CD4-positive, CD25-positive, alpha-beta regulatory T cell (primary cell): Measurements from ENCODE around the gene SCIN. TPM values are rescaled to one million over a fixed set of nuclear protein-coding genes. Genes with fewer than 3 reads are reported as not detected.

Experiments
- ATAC-seq, 2 donors: fragments of 150-1000 bp; cut with Tn5 transposase; one replicate each; pipeline ENCODE4 v1.10.0; 2021; ENCODE audit warnings: low read depth in 2 of 2, moderate number of reproducible peaks in 2 of 2, moderate library complexity in 1 of 2
- DNase-seq, 3 donors: peaks; one replicate each; pipeline versions ENCODE4 v3.0.0 to v3.0.0-alpha.2; 2012 to 2022; ENCODE audit warnings: mixed read lengths in 1 of 3
- H3K27ac ChIP-seq: one replicate; pipeline ENCODE4 v1.7.0; 2013; ENCODE audit warnings: mild to moderate bottlenecking, low read length; ENCODE audit not compliant: insufficient read depth, poor library complexity, severe bottlenecking
- H3K27me3 ChIP-seq: one replicate; pipeline ENCODE4 v1.7.0; 2013; ENCODE audit warnings: low read length; ENCODE audit not compliant: control insufficient read depth, insufficient read depth
- H3K36me3 ChIP-seq: one replicate; pipeline ENCODE4 v1.7.0; 2013; ENCODE audit warnings: mild to moderate bottlenecking, low read length, moderate library complexity; ENCODE audit not compliant: control insufficient read depth, insufficient read depth
- H3K4me1 ChIP-seq: 2 replicates; pipeline ENCODE4 v1.7.0; 2013; ENCODE audit warnings: mild to moderate bottlenecking, low read length; ENCODE audit not compliant: insufficient read depth, control insufficient read depth, poor library complexity, severe bottlenecking
- H3K4me3 ChIP-seq: one replicate; pipeline ENCODE4 v1.7.0; 2013; ENCODE audit warnings: low read depth, mild to moderate bottlenecking, low read length, moderate library complexity
- H3K9me3 ChIP-seq, 2 experiments: 1 replicate in 1 of 2; 2 replicates in 1 of 2; pipeline ENCODE4 v1.7.0; 2013; ENCODE audit warnings: low read length in 2 of 2, mild to moderate bottlenecking in 1 of 2, moderate library complexity in 1 of 2; ENCODE audit not compliant: control insufficient read depth in 2 of 2
- H3K27ac Mint-ChIP-seq, 3 donors: one replicate each; pipeline ENCODE4 v1.8.0; 2020 to 2022; ENCODE audit warnings: mild to moderate bottlenecking in 3 of 3, mixed read lengths in 3 of 3, moderate library complexity in 2 of 3
- H3K27me3 Mint-ChIP-seq: one replicate; pipeline ENCODE4 v1.8.0; 2022; ENCODE audit warnings: mild to moderate bottlenecking, mixed read lengths
- H3K36me3 Mint-ChIP-seq: one replicate; pipeline ENCODE4 v1.8.0; 2020; ENCODE audit warnings: mixed read lengths
- H3K4me1 Mint-ChIP-seq, 4 donors: one replicate each; pipeline ENCODE4 v1.8.0; 2020 to 2022; ENCODE audit warnings: mixed read lengths in 4 of 4, mild to moderate bottlenecking in 1 of 4
- H3K4me3 Mint-ChIP-seq, 4 donors: one replicate each; pipeline ENCODE4 v1.8.0; 2020 to 2022; ENCODE audit warnings: mild to moderate bottlenecking in 4 of 4, mixed read lengths in 4 of 4, moderate library complexity in 3 of 4
- H3K9me3 Mint-ChIP-seq, 7 donors: one replicate each; pipeline ENCODE4 v1.8.0; 2020 to 2022; ENCODE audit warnings: mixed read lengths in 7 of 7, mild to moderate bottlenecking in 3 of 7, moderate library complexity in 2 of 7
- polyA plus RNA-seq, 4 donors: library from polyadenylated mRNA; unstranded; fragments of 300-500 nt; fragmentation: Illumina TruSeq; gene quantifications; one replicate each; pipeline ENCODE4 v1.2.3, GENCODE V29; 2021
- total RNA-seq: library from RNA; stranded (reverse); gene quantifications from one replicate; pipeline ENCODE4 v1.2.3, GENCODE V29; 2022

Gene SCIN
- total and polyA plus RNA-seq, 5 donors from 2014 or later, result 0.22 to 0.31 TPM; not detected in 3

DNA sequence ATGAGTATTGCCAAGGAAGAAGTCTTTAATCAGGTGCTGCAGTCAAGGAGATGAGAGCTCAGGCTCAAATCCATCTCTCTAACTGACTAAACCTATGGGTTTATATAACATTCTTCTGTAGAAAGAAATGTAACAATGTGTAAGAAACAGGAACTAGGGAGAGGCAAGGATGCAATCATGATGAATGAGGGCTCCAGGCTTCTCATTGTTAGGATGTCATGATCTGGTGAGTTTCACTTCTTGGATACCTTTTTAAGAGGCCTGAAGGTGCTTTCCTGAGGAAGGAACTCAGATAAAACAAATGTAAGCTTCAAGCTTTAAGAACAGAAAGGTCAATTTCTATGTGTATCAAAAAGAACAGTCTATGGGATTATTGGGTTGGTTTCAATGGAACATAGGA, 30.8 kb upstream of the SCIN start:
- no peak overlapping the region for H3K4me3 Mint-ChIP-seq
- no peak overlapping the region for H3K4me3 ChIP-seq
- no peak overlapping the region for H3K27ac ChIP-seq
- no peaks in the 10 kb centered on the region for H3K36me3 Mint-ChIP-seq
- H3K9me3 ChIP-seq, result no peaks in the 10 kb centered on the region
- no peaks in the 10 kb centered on the region for H3K36me3 ChIP-seq
- no peaks in the 10 kb centered on the region for H3K4me1 ChIP-seq
- H3K4me1 Mint-ChIP-seq, result no peaks in the 10 kb centered on the region
- ATAC-seq (no peak), DNase-seq (no peak)
- H3K27ac Mint-ChIP-seq, result no peak overlapping the region
- H3K9me3 Mint-ChIP-seq, result peaks cover 0 to 5% (median 0%) of the 10 kb centered on the region in 7 donors
- no peaks in the 10 kb centered on the region for H3K27me3 ChIP-seq
- peaks cover 5% of the 10 kb centered on the region for H3K27me3 Mint-ChIP-seq

DNA sequence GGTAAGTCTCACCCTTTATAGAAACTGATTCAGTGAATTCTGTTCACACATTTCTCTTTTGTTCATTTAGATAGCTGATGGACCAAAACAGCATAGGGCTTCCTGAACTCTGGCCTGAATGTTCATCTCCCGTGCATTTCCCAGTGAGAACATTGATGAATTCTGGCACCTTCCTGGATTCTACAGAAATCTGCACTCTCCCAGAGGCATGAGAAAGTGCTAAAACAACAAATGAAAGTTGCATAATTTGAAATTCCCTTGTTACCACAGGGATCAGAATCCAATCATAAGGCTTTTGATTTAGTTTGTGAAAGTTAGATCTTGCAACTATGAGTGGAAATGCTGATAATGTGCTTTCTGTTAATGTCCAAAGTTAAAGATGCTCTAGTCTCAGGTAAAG, 29.7 kb upstream of the SCIN start:
- H3K9me3 ChIP-seq, result no peaks in the 10 kb centered on the region
- no peaks in the 10 kb centered on the region for H3K27me3 ChIP-seq
- Mint-ChIP-seq H3K9me3 (peaks cover 0 to 5% (median 0%) of the 10 kb centered on the region in 7 donors), H3K4me3 (no peak overlapping the region), H3K36me3 (no peaks in the 10 kb centered on the region), H3K4me1 (no peaks in the 10 kb centered on the region), H3K27me3 (peaks cover 5% of the 10 kb centered on the region), H3K27ac (no peak overlapping the region)
- no peaks in the 10 kb centered on the region for H3K36me3 ChIP-seq
- H3K4me3 ChIP-seq, result no peak overlapping the region
- ATAC-seq (no peak), DNase-seq (no peak)
- H3K4me1 ChIP-seq, result no peaks in the 10 kb centered on the region
- H3K27ac ChIP-seq, result no peak overlapping the region

- H3K27me3 Mint-ChIP-seq, result peaks cover 5% of the 10 kb centered on the region
- H3K4me3 ChIP-seq, result no peak overlapping the region
- no peaks in the 10 kb centered on the region for H3K27me3 ChIP-seq
- peaks cover 0 to 2% (median 0%) of the 10 kb centered on the region in 7 donors for H3K9me3 Mint-ChIP-seq
- ATAC-seq (no peak), DNase-seq (no peak)
- H3K27ac Mint-ChIP-seq, result no peak overlapping the region
- no peak overlapping the region for H3K27ac ChIP-seq
- H3K4me3 Mint-ChIP-seq, result no peak overlapping the region
- H3K36me3 Mint-ChIP-seq, result no peaks in the 10 kb centered on the region
- H3K9me3 ChIP-seq, result no peaks in the 10 kb centered on the region
- H3K4me1 Mint-ChIP-seq, result no peaks in the 10 kb centered on the region
- H3K4me1 ChIP-seq, result no peaks in the 10 kb centered on the region
- no peaks in the 10 kb centered on the region for H3K36me3 ChIP-seq
Measured at GRCh38 chr7:12543586-12543985, 26.9 kb upstream of the SCIN start.

DNA sequence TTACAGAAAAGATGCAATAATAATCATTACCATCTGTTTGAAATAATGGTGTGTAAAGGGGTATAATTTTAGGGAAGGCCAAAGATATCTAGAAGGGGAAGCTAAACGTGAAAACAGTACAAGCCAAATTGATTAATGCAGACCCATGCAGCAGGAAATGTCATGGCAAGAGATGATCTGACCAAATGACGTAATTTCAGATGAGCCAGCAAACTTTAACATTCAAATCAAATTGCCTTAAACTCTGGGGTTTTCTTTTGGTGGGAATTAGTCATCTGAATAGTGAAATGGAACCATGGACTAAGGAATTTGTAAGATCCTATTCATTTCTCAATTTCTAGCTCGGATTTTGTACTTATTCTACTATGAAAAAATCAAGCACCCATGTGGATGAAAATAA, 21.4 kb upstream of the SCIN start:
- Mint-ChIP-seq H3K27ac (no peak overlapping the region), H3K4me1 (no peaks in the 10 kb centered on the region), H3K4me3 (peak overlapping the region in 1 of 4 donors; percentile 43), H3K36me3 (no peaks in the 10 kb centered on the region), H3K9me3 (peaks cover 0 to 2% (median 0%) of the 10 kb centered on the region in 7 donors), H3K27me3 (no peaks in the 10 kb centered on the region)
- no peak for ATAC-seq
- Histone ChIP-seq H3K27ac (no peak overlapping the region), H3K4me1 (no peaks in the 10 kb centered on the region), H3K9me3 (no peaks in the 10 kb centered on the region), H3K4me3 (no peak overlapping the region), H3K36me3 (no peaks in the 10 kb centered on the region), H3K27me3 (no peaks in the 10 kb centered on the region)
- DNase-seq, result no peak

GRCh38 chr7:12550956-12551355, 19.6 kb upstream of the SCIN start:
- no peak overlapping the region for H3K4me3 Mint-ChIP-seq
- Histone ChIP-seq H3K27me3 (no peaks in the 10 kb centered on the region), H3K36me3 (no peaks in the 10 kb centered on the region), H3K4me1 (no peaks in the 10 kb centered on the region), H3K9me3 (no peaks in the 10 kb centered on the region), H3K27ac (no peak overlapping the region), H3K4me3 (no peak overlapping the region)
- peaks cover 0 to 2% (median 0%) of the 10 kb centered on the region in 7 donors for H3K9me3 Mint-ChIP-seq
- no peaks in the 10 kb centered on the region for H3K27me3 Mint-ChIP-seq
- DNase-seq (no peak), ATAC-seq (no peak)
- H3K36me3 Mint-ChIP-seq, result no peaks in the 10 kb centered on the region
- no peak overlapping the region for H3K27ac Mint-ChIP-seq
- no peaks in the 10 kb centered on the region for H3K4me1 Mint-ChIP-seq

DNA sequence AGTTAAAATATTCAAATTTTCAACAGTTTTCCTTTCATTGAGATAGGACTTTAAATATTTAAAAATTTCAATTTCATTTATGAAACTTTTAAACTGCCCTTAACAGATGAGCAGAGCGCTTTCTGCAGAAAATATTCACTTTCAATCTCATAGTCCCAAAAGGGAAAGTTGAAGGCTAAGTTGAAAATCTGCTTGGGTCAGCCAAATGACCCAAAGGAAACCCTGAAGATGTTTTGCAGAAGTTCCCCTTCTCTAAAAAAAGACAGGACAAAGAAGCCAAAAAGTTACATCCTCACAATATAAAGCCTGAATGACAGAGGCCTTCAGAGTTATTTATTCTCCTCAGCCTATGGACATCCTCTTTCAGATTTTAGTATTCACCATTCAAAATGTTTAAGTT, 17.6 kb upstream of the SCIN start:
- H3K27ac ChIP-seq, result no peak overlapping the region
- Mint-ChIP-seq H3K36me3 (no peaks in the 10 kb centered on the region), H3K4me3 (no peak overlapping the region), H3K27ac (no peak overlapping the region), H3K27me3 (no peaks in the 10 kb centered on the region), H3K4me1 (no peaks in the 10 kb centered on the region), H3K9me3 (peaks cover 0 to 4% (median 2%) of the 10 kb centered on the region in 7 donors)
- no peaks in the 10 kb centered on the region for H3K36me3 ChIP-seq
- no peaks in the 10 kb centered on the region for H3K27me3 ChIP-seq
- ATAC-seq (no peak), DNase-seq (no peak)
- H3K9me3 ChIP-seq, result no peaks in the 10 kb centered on the region
- H3K4me1 ChIP-seq, result no peaks in the 10 kb centered on the region
- no peak overlapping the region for H3K4me3 ChIP-seq

GRCh38 chr7:12553416-12553815, 17.1 kb upstream of the SCIN start:
- Histone ChIP-seq H3K9me3 (no peaks in the 10 kb centered on the region), H3K36me3 (no peaks in the 10 kb centered on the region), H3K27me3 (no peaks in the 10 kb centered on the region), H3K4me3 (no peak overlapping the region), H3K4me1 (no peaks in the 10 kb centered on the region), H3K27ac (no peak overlapping the region)
- no peaks in the 10 kb centered on the region for H3K36me3 Mint-ChIP-seq
- no peak for ATAC-seq
- no peak for DNase-seq
- H3K9me3 Mint-ChIP-seq, result peaks cover 0 to 4% (median 2%) of the 10 kb centered on the region in 7 donors
- H3K27me3 Mint-ChIP-seq, result no peaks in the 10 kb centered on the region
- H3K27ac Mint-ChIP-seq, result no peak overlapping the region
- H3K4me3 Mint-ChIP-seq, result no peak overlapping the region
- H3K4me1 Mint-ChIP-seq, result no peaks in the 10 kb centered on the region

GRCh38 chr7:12554351-12554750, 16.2 kb upstream of the SCIN start:
- H3K27me3 Mint-ChIP-seq, result no peaks in the 10 kb centered on the region
- H3K27ac Mint-ChIP-seq, result no peak overlapping the region
- Histone ChIP-seq H3K9me3 (no peaks in the 10 kb centered on the region), H3K27ac (no peak overlapping the region), H3K4me1 (no peaks in the 10 kb centered on the region), H3K27me3 (no peaks in the 10 kb centered on the region), H3K4me3 (no peak overlapping the region), H3K36me3 (no peaks in the 10 kb centered on the region)
- DNase-seq (no peak), ATAC-seq (no peak)
- H3K4me3 Mint-ChIP-seq, result no peak overlapping the region
- H3K9me3 Mint-ChIP-seq, result peaks cover 0 to 4% (median 2%) of the 10 kb centered on the region in 7 donors
- H3K4me1 Mint-ChIP-seq, result no peaks in the 10 kb centered on the region
- H3K36me3 Mint-ChIP-seq, result no peaks in the 10 kb centered on the region
